HG02623 (cell line): ENCODE results near the gene TMEM179B.
"Not testable (repeated sequence)": the region's sequence is repeated elsewhere in the genome, so short reads cannot be mapped to it uniquely, and the experiment has no call there.

ENCODE experiments used
- ATAC-seq: cut with Tn5 transposase; IDR thresholded peaks from one replicate; pipeline ENCODE4 v1.9.1; 2021; ENCODE audit warnings: moderate library complexity; ENCODE audit not compliant: unreplicated experiment

Gene TMEM179B

DNA sequence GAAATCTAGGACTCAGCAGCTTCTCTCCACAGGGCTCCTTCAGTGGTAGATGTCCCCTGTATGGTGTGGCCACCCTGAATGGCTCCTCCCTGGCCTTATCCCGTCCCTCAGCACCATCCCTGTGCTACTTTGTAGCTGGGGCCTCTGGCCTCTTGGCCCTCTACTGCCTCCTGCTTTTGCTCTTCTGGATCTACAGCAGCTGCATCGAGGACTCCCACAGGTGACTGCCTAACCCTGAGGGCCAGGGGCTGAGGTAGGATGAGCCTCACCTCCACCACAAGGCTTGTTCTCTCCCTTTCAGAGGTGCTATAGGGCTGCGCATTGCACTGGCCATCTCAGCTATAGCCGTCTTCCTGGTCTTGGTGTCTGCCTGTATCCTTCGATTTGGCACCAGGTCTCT is 1.8 kb downstream of the TMEM179B start:
- ATAC-seq: no peak

- no peak for ATAC-seq
Observed at GRCh38 chr11:62789576-62789975, 2.4 kb downstream of the TMEM179B start.

DNA sequence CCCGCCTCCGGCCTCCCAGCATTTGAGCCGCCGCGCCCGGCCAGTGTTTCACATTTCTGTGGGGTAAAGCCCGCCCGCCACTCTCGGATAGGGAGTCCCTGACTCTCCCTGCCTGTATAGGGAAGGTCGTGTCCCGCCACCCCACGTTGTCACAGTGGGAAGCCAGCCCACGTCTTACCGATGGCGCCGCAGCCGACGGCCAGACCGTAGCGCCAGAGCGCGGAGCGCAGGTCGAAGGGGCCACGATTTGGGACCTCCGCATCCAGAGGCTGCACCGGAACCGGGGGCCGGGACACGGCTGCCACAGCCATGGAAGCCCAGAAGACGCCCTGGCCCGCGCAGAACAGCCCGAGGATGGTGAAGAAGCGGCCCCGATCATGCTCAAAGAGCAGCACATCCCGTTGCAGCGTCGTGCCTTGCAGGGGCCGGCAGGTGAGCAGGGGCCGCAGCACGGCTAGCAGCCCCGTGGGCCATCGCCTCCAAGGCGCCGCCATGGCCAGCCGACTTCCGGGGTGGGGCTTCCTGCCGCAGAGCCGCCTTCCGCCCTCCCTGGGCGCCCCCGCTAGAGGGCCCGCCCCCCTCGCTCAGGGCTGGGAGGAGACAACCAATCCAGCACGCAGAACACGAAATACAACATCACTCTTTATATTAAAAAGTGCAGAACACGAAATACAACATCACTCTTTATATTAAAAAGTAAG is 4.4 kb downstream of the TMEM179B start, which contains the start of gene TMEM223:
TSS of gene TMEM223 (minus strand) at position 506 of the 701 bp plus-strand sequence. CDS start at position 494, 12 bp downstream.
- ATAC-seq: peak; percentile 59

GRCh38 chr11:62792202-62792575 is 5.0 kb downstream of the TMEM179B start:
- ATAC-seq: no peak

DNA sequence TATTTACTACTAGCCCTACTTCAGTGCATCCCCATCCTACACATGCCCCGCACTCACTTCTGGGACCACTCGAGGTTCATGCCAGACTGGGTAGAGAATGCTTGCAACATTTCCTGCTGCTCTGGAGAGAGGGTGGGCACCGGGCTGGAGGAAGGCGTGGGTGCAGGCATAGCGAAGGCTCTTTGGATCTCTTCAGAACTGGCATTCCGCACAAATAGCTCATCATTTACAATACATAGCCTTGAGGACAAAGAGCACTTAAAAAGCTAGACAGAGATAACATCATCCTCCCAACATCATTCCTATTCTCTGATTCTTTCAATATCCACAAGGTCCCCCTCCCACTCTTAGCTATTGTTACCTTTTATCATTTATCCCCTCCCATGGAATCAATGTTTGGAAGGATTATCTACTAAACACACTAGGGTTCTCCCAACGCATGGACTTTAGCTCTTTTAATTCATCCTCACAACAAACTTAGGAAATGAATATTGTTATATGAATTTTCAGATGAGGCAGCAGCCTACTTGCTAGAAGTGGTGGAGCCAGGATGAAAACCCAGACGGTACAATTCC is 7.1 kb downstream of the TMEM179B start:
- no peak for ATAC-seq

GRCh38 chr11:62796281-62796680 is 9.1 kb downstream of the TMEM179B start:
- no peak for ATAC-seq

DNA sequence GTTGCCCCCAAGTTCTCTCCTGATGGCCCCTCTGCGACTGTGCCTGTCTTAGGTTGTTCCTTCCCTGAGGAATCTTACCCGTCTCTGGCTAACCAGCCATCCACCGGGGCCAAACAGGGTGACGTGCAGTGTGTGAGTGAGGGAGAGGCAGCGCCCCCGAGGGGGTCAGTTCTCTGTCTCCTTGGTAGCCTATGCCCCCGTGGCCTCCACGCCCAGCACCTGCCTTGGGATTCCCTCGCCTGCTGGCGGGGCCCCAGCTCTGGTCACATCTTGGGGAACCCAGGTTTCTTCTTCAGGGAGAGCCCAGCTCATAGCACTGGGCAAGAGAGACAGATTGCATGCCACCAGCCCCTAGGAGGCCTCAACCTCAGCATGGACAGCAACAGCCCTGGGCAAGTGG is 12.3 kb downstream of the TMEM179B start:
- no peak for ATAC-seq

DNA sequence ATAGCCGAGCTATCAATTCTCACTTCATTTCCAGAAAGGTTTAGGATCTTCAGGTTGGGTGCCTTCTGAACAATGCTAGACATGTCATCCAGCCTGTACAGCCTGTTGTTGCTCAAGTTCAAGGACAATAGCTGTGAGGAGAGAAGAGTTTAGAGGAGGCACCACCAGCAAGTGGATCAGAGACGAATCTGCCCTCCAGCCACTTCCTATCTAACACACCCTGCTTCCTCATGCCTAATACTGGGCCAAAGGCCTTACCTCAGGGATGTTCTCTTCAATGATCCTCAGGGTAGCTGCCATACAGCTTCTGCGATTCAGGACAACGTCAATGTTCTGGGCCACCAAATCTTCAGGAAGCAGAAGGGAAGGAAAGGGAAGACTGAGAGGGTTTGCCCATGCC is 13.9 kb downstream of the TMEM179B start:
- ATAC-seq: no peak

- ATAC-seq: no peak
Observed at GRCh38 chr11:62804310-62805075, 17.3 kb downstream of the TMEM179B start.

DNA sequence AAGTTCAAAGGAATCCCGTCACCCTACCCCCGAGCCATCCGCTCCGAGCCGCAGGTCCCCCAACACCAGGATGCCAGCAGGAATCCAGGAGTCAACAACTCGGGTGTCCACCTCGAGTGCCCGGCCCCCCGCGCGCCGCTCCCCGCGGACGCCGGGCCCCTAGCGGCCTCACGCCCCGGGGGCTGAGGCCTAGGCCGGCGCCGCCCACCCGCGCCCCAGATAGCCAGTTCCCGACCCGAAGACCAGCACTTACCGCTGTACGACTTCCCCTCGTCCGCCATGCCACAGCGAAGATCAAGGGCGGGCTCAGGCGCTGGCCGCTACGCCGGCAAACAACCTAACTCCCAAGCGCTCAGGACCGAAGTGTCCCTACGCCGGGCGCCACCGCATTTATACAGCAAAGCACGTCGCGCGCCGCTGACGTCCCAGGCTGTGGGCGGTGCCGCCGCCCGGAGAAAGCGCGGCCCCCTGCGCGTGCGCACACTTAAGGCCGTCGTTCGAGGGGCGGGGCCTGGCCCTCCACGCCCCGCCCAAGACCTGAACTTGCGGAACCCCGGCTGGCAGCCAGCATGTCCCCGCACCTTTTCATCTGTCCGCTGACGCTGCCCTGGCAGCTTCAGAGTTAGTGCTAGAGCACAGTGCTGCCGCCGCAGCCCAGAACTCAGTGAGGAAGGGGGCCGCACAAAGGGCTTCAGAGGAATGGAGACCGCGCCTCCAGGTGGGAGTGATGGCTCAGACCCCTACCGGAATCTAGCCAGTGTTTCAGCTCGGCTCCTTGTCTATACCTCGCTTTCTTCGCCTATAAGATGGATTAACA is 18.1 kb downstream of the TMEM179B start, which contains the start of gene NXF1:
TSS of gene NXF1 (minus strand) at position 365 of the 817 bp plus-strand sequence. CDS start at position 281, 84 bp downstream.
- peak; percentile 86 for ATAC-seq

- ATAC-seq: no peak
Observed at GRCh38 chr11:62805961-62806441, 18.8 kb downstream of the TMEM179B start.

- ATAC-seq: no peak
Observed at GRCh38 chr11:62806611-62807121, 19.5 kb downstream of the TMEM179B start.

- ATAC-seq: no peak
Observed at GRCh38 chr11:62810748-62811147, 23.5 kb downstream of the TMEM179B start.

GRCh38 chr11:62811659-62812058 is 24.5 kb downstream of the TMEM179B start:
- no peak for ATAC-seq

- no peak for ATAC-seq
Observed at GRCh38 chr11:62816557-62816956, 29.4 kb downstream of the TMEM179B start.

DNA sequence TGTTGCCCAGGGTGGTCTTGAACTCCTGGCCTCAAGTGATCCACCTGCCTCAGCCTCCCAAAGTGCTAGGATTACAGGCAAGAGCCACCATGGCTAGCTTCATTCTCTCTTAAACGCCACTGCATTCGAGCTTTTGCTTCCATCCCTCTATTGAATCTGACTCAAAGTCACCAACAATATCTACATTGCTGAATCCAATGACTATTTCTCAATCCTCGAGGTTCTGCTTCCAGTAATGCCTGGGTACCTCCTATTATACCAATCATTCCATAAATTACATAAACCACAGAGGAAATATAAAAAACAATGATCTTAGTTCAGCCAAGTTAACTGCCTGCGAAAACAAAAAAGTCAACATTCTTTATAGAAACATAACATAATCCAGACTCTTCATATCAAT is 29.9 kb downstream of the TMEM179B start:
- no peak for ATAC-seq

DNA sequence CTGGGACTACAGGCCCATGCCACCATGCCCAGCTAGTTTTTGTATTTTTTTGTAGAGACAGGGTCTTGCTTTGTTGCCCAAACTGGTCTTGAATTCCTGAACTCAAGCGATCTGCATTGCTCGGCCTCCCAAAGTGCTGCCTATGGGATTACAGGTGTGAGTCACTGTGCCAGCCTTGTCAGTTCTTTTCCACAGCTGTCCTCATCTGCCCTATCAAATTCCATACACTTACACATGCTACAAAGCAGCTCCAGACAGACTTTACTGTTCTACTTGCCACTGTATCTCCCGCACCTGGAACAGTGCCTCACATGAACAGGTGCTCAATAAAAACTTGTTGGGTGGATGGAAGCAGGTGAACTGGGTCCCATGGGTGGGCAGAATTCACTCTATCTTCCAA is 36.5 kb downstream of the TMEM179B start:
- no peak for ATAC-seq

- not testable (repeated sequence) for ATAC-seq
Observed at GRCh38 chr11:62828130-62828529, 40.9 kb downstream of the TMEM179B start.

DNA sequence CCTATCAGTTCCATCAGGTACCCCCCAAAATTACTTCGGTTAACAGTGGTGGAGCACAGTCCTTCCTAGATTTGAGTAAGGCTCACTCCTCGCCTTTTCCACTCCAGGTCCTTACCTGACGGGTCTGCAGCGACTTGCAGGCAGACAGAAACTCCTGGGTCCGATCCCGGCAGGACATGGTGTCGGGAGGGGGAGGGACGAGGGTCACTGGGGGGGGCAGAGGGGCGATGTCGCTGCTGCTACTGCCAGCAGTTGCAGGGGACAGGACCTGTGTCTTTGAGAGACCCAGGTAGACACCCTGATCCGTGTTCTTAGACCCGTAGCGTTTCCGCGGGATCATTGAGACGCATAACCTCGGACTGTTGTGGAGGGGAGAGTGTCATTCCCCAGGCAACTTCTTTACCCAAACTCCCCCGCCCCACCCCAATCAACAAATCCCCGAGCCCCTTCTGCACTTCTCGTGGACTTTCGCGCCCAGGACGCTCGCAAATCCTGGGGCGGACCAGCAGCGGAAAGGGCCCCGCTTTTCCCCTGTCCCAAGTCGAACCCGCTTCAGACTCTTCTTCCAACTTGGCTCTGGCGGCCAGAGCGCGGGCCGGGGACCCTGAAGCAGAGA is 43.8 kb downstream of the TMEM179B start:
- no peak for ATAC-seq
